ENCODE data around the gene C1orf87. TPM values are rescaled to one million over a fixed set of nuclear protein-coding genes. Genes with fewer than 3 reads are reported as not detected.

Gene C1orf87
- total RNA-seq, 1 experiment from 2014 or later = not detected

- H3K27ac ChIP-seq (ENCODE audit: low read depth, low read length) = no peak overlapping the region
- no peak overlapping the region for H3K4me3 ChIP-seq (replicated peaks in 1 of 2; ENCODE audit: low read depth in 1 of 2, low read length in 2 of 2)
- H3K79me2 ChIP-seq (ENCODE audit: insufficient read depth, low read length) = no peaks in the 10 kb centered on the region
- no peaks in the 10 kb centered on the region for H3K36me3 ChIP-seq (ENCODE audit: control insufficient read depth in 1 of 2, insufficient read depth in 2 of 2, low read length in 2 of 2)
- no peaks in the 10 kb centered on the region for H4K20me1 ChIP-seq (ENCODE audit: insufficient read depth)
- intact Hi-C loops (cut with micrococcal nuclease) = no loop called here
- TF ChIP-seq EZH2phosphoT487 (IDR thresholded peaks at IDR 0.05; ENCODE audit: borderline replicate concordance) (no peak), CTCF (IDR thresholded peaks at IDR 0.05 in 2 of 3, conservative IDR thresholded peaks at IDR 0.05 in 1 of 3; ENCODE audit: borderline replicate concordance in 1 of 3, insufficient read depth in 1 of 3, low read depth in 2 of 3, low read length in 2 of 3) (no peak), SRF (IDR thresholded peaks at IDR 0.05; ENCODE audit: low read depth) (no peak), SIN3A (IDR thresholded peaks at IDR 0.05; ENCODE audit: low read depth) (no peak), YY1 (IDR thresholded peaks at IDR 0.05; ENCODE audit: extremely low read depth, insufficient replicate concordance, low read depth, low read length) (no peak), RAD21 (IDR thresholded peaks at IDR 0.05; ENCODE audit: low read depth) (no peak), ZNF274 (IDR thresholded peaks at IDR 0.05; ENCODE audit: low read depth, low read length) (no peak), FOSL1 (IDR thresholded peaks at IDR 0.05; ENCODE audit: low read depth) (no peak), CEBPB (IDR thresholded peaks at IDR 0.05; ENCODE audit: low read depth) (no peak), ATF3 (IDR thresholded peaks at IDR 0.05) (no peak), POLR2A (IDR thresholded peaks at IDR 0.05; ENCODE audit: borderline replicate concordance, extremely low read depth, insufficient read depth, insufficient read length) (no peak), POLR2AphosphoS5 (IDR thresholded peaks at IDR 0.05; ENCODE audit: low read depth, low read length) (no peak), REST (IDR thresholded peaks at IDR 0.05; ENCODE audit: low read depth) (no peak), EGR1 (IDR thresholded peaks at IDR 0.05; ENCODE audit: low read depth) (no peak), SP1 (IDR thresholded peaks at IDR 0.05; ENCODE audit: low read depth) (no peak), ZBTB33 (IDR thresholded peaks at IDR 0.05; ENCODE audit: extremely low read depth, insufficient replicate concordance, low read length) (no peak)
- ATAC-seq (no peak), DNase-seq (ENCODE audit: low read depth, low spot score) (no peak)
- H3K9ac ChIP-seq (ENCODE audit: low read length) = no peak overlapping the region
- H3K9me3 ChIP-seq (ENCODE audit: control insufficient read depth in 1 of 2, insufficient read depth in 1 of 2, low read depth in 1 of 2, low read length in 2 of 2) = no peaks in the 10 kb centered on the region
- no peaks in the 10 kb centered on the region for H3K4me1 ChIP-seq (ENCODE audit: control insufficient read depth in 1 of 2, insufficient read depth in 2 of 2, low read length in 2 of 2)
- no peak overlapping the region for H2AFZ ChIP-seq (ENCODE audit: low read depth, low read length, poor library complexity, severe bottlenecking)
- RAD21 ChIA-PET (ENCODE audit: low non-redundant PET in 1 of 2, low total read pairs in 2 of 2, uncharacterized antibody in 2 of 2, unreplicated experiment in 2 of 2) = no interaction called here
- no TSS peak for BruUV-seq (replicated peaks)
- POLR2A ChIA-PET = no interaction called here
- 0 out of 2 replicates have a peak, but pooled peaks cover 7% of the 10 kb centered on the region for H3K27me3 ChIP-seq (ENCODE audit: insufficient read depth, low read length)
- CTCF ChIA-PET = no interaction called here
- H3K9me2 ChIP-seq (ENCODE audit: insufficient read depth) = no peaks in the 10 kb centered on the region
- H3K4me2 ChIP-seq (ENCODE audit: low read length) = no peak overlapping the region
These were observed 48.0 kb downstream of the C1orf87 start for GRCh38 chr1:60025552-60025951.
